EL (cell line): ENCODE data around the gene BLVRB.
A peak's percentile ranks its signal among the peaks of the same experiment; 100 is the strongest.
"Not testable (repeated sequence)": the region's sequence is repeated elsewhere in the genome, so short reads cannot be mapped to it uniquely, and the experiment has no call there.

Source experiments
- DNase-seq: peaks from one replicate; pipeline ENCODE4 v3.0.0-alpha.2; 2016

The BLVRB gene

GRCh38 chr19:40445780-40446262 is 19.7 kb downstream of the BLVRB start:
- DNase-seq: peak; percentile 27

GRCh38 chr19:40444825-40445312 is 20.7 kb downstream of the BLVRB start:
- no peak for DNase-seq

GRCh38 chr19:40444000-40444824 is 21.3 kb downstream of the BLVRB start, which contains the start of gene SERTAD3:
Gene SERTAD3, minus strand, starts transcription at chr19:40444335. Its CDS starts 2,255 bp downstream, at chr19:40442080.
- peak; percentile 94 for DNase-seq

GRCh38 chr19:40443131-40443999 is 22.2 kb downstream of the BLVRB start:
- peak; percentile 100 for DNase-seq

GRCh38 chr19:40442328-40443130 is 23.0 kb downstream of the BLVRB start:
- DNase-seq: no peak

GRCh38 chr19:40441719-40442253 is 23.8 kb downstream of the BLVRB start:
- DNase-seq: no peak

GRCh38 chr19:40438284-40438683 is 27.3 kb downstream of the BLVRB start:
- no peak for DNase-seq

- DNase-seq: peak; percentile 95
These were observed 31.9 kb downstream of the BLVRB start for GRCh38 chr19:40433391-40434216.

GRCh38 chr19:40432760-40433159 is 32.8 kb downstream of the BLVRB start:
- not testable (repeated sequence) for DNase-seq

- no peak for DNase-seq
These were observed 33.8 kb downstream of the BLVRB start for GRCh38 chr19:40431698-40432097.

- DNase-seq: not testable (repeated sequence)
These were observed 35.3 kb downstream of the BLVRB start for GRCh38 chr19:40430242-40430641.

GRCh38 chr19:40428197-40428596 is 37.3 kb downstream of the BLVRB start:
- DNase-seq: not testable (repeated sequence)

GRCh38 chr19:40425450-40426287 is 39.9 kb downstream of the BLVRB start, which contains the start of gene SERTAD1:
Gene SERTAD1, minus strand, starts transcription at chr19:40425992. Its CDS starts 2,446 bp downstream, at chr19:40423546.
- DNase-seq: peak; percentile 99

GRCh38 chr19:40424637-40425449 is 40.7 kb downstream of the BLVRB start:
- DNase-seq: peak; percentile 41

GRCh38 chr19:40423938-40424337 is 41.6 kb downstream of the BLVRB start:
- no peak for DNase-seq

- DNase-seq: no peak
These were observed 42.6 kb downstream of the BLVRB start for GRCh38 chr19:40422748-40423566.

- no peak for DNase-seq
These were observed 43.4 kb downstream of the BLVRB start for GRCh38 chr19:40421993-40422747.
